NCI-H187 treated with DMSO at 0.1 percent for 48 hours (cell line): ENCODE results near the gene PXK.
"Not testable (repeated sequence)": the region's sequence is repeated elsewhere in the genome, so short reads cannot be mapped to it uniquely, and the experiment has no call there.

Experiments
- DNase-seq: peaks from one replicate; lab custom pipeline; 2025; lab: John Stamatoyannopoulos, UW

PXK gene

DNA sequence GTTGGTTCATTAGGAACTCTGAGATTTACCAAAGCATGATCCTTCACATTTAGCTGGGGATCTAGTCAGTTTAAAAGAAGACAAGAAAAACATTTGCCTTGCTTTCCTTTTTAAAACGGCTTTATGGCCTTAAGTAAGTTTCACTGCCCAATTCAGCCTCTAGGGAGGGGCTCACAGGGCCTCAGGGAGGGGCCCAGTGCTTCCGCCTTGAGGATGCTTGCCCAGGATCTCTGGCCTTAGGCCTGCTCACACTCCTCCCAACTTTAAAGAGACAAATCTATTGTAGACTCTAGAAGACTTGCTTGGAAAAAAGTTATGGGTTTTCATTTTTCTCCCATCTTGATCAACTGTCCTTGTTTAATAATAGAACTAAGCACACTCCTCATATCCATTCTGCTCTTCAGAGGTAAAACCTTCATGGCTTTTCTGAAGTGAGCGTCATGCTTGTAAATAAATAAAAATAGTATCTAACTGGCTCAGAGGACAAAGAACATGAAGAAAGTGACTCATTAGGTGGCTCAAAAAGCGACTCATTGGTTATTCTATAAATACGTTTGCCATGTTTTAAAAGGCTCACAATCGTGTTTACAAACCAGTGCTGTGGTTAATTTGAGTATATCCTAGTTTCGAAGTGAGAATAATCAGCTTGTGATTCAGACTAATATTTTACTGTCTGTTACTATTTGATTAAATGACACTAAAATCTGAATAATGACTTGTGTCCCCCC is 87.3 kb downstream of the PXK start:
- DNase-seq: no peak

- DNase-seq: no peak
Measured at GRCh38 chr3:58421004-58421403, 88.3 kb downstream of the PXK start.

GRCh38 chr3:58422756-58423325 is 90.1 kb downstream of the PXK start:
- no peak for DNase-seq

GRCh38 chr3:58424613-58425012 is 91.9 kb downstream of the PXK start:
- DNase-seq: no peak

DNA sequence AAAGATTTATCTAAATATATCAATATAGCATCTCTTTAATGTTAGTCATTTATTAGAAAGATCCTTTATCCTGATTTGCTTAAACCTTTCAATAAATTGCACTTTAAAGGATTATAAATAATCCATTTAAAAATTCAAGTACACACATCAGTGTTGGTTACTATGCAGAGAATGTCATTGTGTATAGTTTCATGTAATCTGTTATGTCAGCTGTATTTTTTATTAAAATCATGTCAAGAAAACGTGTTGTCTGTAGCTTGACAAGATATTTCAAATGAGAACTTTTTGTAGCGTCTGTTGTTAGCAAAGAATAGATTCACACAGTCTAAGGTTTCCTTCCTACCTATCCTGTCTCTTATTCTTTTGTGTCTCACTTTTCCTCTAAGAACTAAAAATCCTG is 93.1 kb downstream of the PXK start:
- DNase-seq: no peak

- DNase-seq: no peak
Measured at GRCh38 chr3:58427661-58428361, 95.1 kb downstream of the PXK start.

DNA sequence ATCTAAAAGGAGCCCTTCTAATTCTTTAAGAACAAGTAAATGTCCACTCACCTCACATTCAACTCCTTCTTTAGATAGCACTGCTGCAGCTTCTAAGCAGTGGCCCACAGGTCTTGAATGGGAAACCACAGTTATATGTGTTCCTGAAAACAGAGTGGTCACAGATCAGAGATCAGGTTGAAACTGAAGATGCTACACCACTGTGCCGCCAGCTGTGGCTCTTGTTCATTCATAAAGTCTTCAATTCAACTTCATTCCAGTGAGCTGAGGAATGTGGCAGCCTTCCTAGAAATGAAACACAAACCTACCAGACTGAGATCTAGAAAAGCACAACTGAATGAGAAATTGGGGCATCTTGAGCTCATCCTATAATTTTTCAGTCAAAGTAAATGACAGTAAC is 97.0 kb downstream of the PXK start:
- no peak for DNase-seq

GRCh38 chr3:58432905-58433304 is 100.2 kb downstream of the PXK start:
- no peak for DNase-seq

DNA sequence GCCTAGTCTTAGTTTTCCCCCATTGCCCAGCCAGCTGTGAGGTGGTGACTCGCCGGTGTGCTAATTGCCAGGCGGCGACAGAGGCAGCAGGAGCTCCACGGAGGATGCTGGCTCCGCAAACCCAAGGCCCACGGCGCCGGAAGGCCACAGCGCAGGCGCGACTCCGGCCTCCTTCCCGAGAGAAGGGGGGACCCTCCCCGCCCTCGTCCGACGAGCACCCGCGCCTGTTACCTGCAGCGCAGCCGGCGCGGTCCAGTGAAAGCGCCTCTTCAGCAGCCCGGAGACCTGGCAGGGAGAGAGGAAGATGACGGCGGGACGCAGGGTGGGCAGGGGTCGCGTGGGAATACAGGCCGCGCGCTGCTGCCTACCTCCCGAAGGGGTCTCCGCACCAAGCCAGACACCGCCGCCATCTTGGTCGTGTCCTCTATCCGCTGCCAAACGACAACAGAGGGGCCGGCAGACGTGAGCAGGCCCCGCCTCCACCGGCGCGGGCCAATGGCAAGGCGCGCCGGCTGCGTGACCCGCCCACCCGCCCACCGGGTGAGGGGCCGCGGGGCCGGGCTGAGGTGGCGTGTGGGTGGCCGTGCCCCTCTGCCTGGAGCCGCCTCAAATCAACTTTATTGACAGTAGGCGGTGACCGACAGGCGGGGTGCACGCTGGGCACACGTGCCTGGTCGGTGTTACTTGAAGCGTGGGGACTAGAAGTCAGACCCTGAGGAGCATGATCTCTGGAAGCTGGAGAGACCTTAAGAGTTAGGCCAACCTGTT is 100.9 kb downstream of the PXK start, which contains the start of gene PDHB:
Gene PDHB (minus strand): TSS at position 433 of the 768 bp plus-strand sequence. CDS start 23 bp downstream, at position 410.
- peak; percentile 10 for DNase-seq

DNA sequence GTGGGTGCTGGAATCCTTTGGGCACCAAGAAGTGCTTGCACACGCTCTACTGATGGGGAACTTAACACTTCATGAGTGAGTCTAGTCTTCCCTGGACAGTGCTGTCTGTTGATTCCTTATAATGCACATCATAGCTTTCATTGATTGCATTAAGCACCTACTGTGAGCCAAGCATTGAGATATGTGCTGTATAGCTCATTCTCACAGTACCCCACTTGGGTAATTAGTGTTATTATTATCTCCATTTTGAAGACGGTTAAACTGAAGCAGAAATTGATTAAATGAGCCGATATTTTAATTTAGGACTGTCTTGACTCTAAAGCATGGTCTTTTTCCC is 101.4 kb downstream of the PXK start:
- no peak for DNase-seq

DNA sequence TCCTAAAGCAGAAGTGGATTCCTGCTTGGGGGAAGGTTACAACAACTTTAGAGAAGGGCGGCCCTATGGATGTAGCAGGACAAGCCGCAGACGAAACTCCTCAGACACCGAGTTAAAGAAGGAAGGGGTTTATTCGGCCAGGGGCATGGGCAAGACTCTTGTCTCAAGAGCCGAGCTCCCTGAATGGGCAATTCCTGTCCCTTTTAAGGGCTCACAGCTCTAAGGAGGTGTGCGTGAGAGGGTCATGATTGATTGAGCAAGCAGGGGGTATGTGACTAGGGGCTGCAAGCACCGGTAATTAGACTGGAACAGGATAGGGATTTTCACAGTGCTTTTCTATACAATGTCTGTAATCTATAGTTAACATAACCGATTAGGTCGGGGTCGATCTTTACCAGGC is 101.8 kb downstream of the PXK start:
- no peak for DNase-seq

DNA sequence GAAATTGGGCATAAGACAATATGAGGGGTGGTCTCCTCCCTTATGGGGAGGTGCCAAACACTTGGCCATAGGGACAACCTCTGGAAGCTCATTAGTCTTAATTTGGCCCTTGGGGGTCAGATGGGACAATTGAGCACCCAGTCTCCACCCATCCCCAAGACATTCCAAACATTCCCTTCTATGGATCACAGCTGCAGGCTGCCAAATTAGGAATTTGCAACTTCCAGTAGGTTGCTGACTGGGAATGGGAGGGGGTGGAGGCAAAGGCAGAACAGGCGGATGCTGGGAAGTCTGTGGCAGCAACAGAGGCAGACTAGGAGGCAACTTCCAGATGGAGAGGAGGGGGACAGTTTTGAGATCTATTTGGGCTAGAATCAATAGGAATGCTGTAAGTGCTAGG is 102.3 kb downstream of the PXK start:
- no peak for DNase-seq

- not testable (repeated sequence) for DNase-seq
Measured at GRCh38 chr3:58437276-58437675, 104.6 kb downstream of the PXK start.

GRCh38 chr3:58440996-58441355 is 108.3 kb downstream of the PXK start:
- not testable (repeated sequence) for DNase-seq

DNA sequence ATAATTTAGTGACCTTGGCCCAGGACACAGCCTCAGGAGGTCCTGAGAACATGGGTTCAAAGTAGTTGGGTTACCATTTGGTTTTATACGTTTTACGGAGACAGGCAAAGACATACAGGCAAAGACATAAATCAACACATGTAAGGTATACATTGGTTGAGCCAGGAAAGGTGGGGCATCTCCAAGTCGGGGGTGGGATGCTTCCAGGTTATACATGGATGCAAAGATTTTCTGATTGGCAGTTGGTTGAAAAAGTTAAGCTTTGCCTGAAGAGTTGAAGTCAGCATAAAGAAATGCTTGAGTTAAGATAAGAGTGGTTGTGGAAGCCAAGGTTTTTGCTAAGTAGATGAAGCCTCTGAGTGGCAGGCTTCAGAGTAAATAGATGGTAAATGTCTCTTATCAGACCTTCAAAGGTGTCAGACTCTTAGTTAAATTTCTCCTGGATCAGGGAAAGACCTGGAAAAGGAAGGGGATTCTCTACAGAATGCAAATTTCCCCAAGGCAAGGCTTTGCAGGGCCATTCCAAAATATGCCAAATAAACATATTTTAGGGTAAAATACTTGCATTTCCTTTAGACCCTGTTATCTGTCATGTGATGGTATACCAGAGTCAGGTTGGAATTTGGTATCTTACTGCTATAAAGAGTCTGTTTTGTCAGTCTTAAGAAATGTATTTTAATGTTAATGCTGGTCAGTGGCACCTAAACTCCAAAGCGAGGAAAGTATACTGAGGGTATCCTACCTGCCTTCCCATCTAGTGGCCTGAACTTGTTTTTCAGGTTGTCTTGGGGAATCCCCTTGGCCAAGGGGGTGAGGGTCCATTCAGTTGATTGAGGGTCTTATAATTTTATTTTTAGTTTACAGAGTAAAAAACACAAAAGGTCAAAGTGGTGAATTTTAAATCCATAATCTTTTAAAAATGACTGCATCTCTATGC is 109.1 kb downstream of the PXK start:
- no peak for DNase-seq

DNA sequence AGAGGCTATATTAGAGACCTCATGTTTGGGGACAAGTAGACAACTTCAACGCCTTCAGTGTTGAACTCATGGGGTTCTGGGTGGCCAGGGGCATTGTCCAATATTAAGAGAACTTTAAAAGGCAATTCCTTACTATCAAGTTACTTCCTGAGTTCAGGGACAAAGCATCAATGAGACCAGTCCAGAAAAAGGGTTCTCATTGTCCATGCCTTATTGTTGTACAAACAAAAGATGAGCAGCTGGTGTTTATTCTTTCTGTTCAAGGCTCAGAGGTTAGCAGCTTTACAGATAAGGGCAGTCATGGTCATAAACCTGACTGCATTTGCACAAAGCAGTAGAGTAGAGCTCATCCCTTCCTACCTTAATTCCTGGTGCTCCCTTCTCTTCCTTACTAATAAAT is 119.5 kb downstream of the PXK start:
- DNase-seq: no peak

DNA sequence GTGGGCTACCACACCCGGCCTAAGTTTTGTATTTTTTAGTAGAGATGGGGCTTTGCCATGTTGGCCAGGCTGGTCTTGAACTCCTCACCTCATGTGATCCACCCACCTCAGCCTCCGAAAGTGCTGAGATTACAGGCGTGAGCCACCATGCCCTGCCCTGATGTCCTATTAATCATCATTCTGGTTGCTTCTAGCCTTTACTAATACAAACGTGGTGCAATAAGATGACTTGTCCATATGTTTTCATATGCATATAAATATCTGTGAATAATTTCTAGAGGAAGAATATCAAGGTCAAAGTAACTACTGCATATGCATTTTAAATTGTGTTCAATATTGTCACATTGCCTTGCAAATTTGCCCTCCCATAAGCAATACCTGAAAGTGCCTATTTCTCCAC is 126.5 kb downstream of the PXK start:
- DNase-seq: no peak

DNA sequence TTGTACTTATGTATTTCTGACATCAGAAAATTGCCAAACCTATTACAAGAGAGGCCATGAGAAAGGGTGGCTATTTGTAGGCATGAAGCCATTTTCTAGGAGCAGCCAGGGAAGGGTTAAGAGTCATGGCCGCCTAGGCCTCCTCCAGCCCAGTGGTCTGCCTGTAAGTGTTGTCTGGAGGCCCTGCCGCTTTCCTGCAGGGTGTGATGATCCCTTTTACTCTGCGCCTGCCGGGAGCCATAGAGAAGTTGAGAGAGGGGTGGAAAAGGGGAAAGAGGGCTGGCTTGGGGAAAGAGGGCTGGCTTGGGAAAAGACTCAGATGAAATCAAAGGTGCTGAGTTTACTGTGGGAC is 130.1 kb downstream of the PXK start:
- DNase-seq: no peak

- DNase-seq: no peak
Measured at GRCh38 chr3:58463181-58463941, 130.7 kb downstream of the PXK start.

GRCh38 chr3:58463942-58464271 is 131.2 kb downstream of the PXK start:
- no peak for DNase-seq

- no peak for DNase-seq
Measured at GRCh38 chr3:58464866-58465265, 132.2 kb downstream of the PXK start.
